ENCODE measurements around the gene FOXI1.
A peak's percentile ranks its signal among the peaks of the same experiment; 100 is the strongest.
"Not testable (repeated sequence)": the region's sequence is repeated elsewhere in the genome, so short reads cannot be mapped to it uniquely, and the experiment has no call there.

Gene FOXI1

GRCh38 chr5:170092455-170093101 is 13.1 kb upstream of the FOXI1 start:
- DNase-seq (ENCODE audit: low read depth in 3 of 3): no peak

- not testable (repeated sequence) for DNase-seq (ENCODE audit: low read depth in 3 of 3)
Observed at GRCh38 chr5:170094329-170094728, 11.4 kb upstream of the FOXI1 start.

- DNase-seq (ENCODE audit: low read depth in 3 of 3): no peak
Observed at GRCh38 chr5:170095646-170096045, 10.1 kb upstream of the FOXI1 start.

- DNase-seq (ENCODE audit: low read depth in 3 of 3): no peak
Observed at GRCh38 chr5:170097934-170098333, 7.8 kb upstream of the FOXI1 start.

- peak; percentile 32 to 70 (median 36) for DNase-seq (ENCODE audit: low read depth in 3 of 3)
Observed at GRCh38 chr5:170100066-170100943, 5.4 kb upstream of the FOXI1 start.

GRCh38 chr5:170103447-170103846 is 2.2 kb upstream of the FOXI1 start:
- no peak for DNase-seq (ENCODE audit: low read depth in 3 of 3)

- DNase-seq (ENCODE audit: low read depth in 3 of 3): no peak
Observed at GRCh38 chr5:170104299-170104698, 1.4 kb upstream of the FOXI1 start.

- DNase-seq (ENCODE audit: low read depth in 3 of 3): no peak
Observed at GRCh38 chr5:170104710-170105109, 987 bp upstream of the FOXI1 start.

- no peak for DNase-seq (ENCODE audit: low read depth in 3 of 3)
Observed at GRCh38 chr5:170107674-170108073, 2.0 kb downstream of the FOXI1 start.

GRCh38 chr5:170108266-170108785 is 2.6 kb downstream of the FOXI1 start:
- no peak for DNase-seq (ENCODE audit: low read depth in 3 of 3)

GRCh38 chr5:170109059-170110031 is 3.6 kb downstream of the FOXI1 start:
- no peak for DNase-seq (ENCODE audit: low read depth in 3 of 3)

- no peak for DNase-seq (ENCODE audit: low read depth in 3 of 3)
Observed at GRCh38 chr5:170110403-170111087, 4.8 kb downstream of the FOXI1 start.

GRCh38 chr5:170111088-170111785 is 5.5 kb downstream of the FOXI1 start:
- no peak for DNase-seq (ENCODE audit: low read depth in 3 of 3)

- no peak for DNase-seq (ENCODE audit: low read depth in 3 of 3)
Observed at GRCh38 chr5:170112876-170113521, 7.3 kb downstream of the FOXI1 start.

- DNase-seq (ENCODE audit: low read depth in 3 of 3): no peak
Observed at GRCh38 chr5:170113522-170113900, 7.8 kb downstream of the FOXI1 start.

- no peak for DNase-seq (ENCODE audit: low read depth in 3 of 3)
Observed at GRCh38 chr5:170114271-170114670, 8.6 kb downstream of the FOXI1 start.

GRCh38 chr5:170115925-170116324 is 10.2 kb downstream of the FOXI1 start:
- no peak for DNase-seq (ENCODE audit: low read depth in 3 of 3)

- no peak for DNase-seq (ENCODE audit: low read depth in 3 of 3)
Observed at GRCh38 chr5:170117736-170118135, 12.0 kb downstream of the FOXI1 start.

GRCh38 chr5:170120576-170120975 is 14.9 kb downstream of the FOXI1 start:
- DNase-seq (ENCODE audit: low read depth in 3 of 3): no peak

- DNase-seq (ENCODE audit: low read depth in 3 of 3): no peak
Observed at GRCh38 chr5:170121321-170121720, 15.6 kb downstream of the FOXI1 start.
